ENCODE data around the gene SYNPO2.
"Not testable (repeated sequence)": the region's sequence is repeated elsewhere in the genome, so short reads cannot be mapped to it uniquely, and the experiment has no call there.

SYNPO2 gene

DNA sequence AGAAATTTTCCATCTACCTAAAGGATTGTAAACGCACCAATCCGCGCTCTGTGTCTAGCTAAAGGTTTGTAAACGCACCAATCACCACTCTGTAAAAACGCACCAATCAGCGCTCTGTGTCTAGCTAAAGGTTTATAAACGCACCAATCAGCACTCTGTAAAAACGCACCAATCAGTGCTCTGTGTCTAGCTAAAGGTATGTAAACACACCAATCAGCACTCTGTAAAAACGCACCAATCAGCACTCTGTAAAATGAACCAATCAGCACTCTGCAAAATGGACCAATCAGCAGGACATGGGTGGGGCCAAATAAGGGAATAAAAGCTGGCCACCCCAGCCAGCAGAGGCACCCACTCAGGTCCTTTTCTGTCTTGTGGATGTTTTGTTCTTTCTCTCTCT lies 10.1 kb upstream of the SYNPO2 start:
- not testable (repeated sequence) for DNase-seq (ENCODE audit: low read depth)

DNA sequence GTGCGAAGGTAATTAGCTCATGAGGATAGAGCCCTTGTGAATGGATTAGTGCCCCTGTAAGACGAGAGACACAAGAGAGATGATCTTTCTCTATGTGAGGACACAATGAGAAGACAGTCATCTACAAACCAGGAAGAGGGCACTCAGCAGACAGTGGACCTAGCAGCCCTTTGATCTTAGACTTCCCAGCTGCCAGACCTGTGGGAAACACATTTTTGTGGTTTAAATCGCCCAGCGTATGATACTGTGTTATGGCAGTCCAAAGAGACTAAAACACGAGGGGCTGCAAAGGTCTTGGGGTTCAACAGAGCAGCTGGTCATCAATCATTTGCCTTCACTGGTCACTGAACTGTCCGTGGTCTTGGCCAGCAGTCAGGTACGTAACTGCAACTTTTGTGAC lies 9.2 kb upstream of the SYNPO2 start:
- no peak for DNase-seq (ENCODE audit: low read depth)

DNA sequence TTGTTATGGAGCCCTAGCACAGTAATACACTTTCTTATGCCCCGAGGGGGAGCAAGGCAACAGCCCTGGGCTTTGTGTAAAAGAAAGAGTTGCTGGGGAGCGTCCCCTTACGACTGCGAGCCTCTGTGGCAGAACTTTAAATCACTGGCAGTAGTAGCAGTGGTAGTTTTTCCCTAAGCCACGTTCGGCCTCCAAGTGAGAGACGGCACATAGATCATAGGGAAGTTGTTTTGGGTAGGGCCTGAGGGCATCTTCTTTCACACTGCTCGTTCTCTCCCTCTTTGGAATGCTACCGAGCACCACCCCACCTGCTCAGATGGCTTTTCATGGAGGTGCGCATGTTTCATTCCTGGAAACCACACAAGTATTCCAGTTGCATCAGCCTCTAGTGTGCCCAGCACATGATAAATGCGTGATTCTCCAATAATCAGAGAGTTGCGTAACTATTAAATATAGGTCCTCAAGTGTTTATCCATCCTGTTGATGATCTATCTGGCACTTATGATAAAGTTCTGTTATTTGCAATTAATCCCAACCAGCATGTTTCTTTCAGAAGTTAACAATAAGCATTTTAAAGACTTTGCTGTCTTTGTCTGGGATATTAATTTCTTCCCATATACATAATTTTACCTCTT lies 7.0 kb upstream of the SYNPO2 start:
- no peak for DNase-seq (ENCODE audit: low read depth)

- DNase-seq (ENCODE audit: low read depth), result no peak
These were observed 4.8 kb upstream of the SYNPO2 start for GRCh38 chr4:118883861-118884260.

DNA sequence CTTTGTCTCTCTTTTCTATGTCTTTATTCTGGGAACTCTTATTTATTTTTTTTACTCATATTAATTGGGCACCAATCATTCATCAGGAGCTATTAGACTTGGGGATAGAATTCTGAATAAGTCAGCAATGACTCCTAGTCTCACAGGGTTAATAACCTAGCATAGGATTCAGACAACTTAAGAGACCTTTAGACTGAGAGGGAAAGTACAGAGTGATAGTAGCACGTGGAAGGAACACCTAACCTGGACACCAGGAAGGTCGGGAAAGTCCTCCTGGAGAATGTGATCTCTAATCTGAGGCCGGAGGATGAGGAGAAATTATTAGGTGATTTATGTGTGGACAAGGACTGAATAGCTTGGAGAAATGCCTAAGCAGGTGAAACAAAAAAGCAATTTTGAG lies 3.9 kb upstream of the SYNPO2 start:
- DNase-seq (ENCODE audit: low read depth), result no peak

- DNase-seq (ENCODE audit: low read depth), result no peak
These were observed 648 bp downstream of the SYNPO2 start for GRCh38 chr4:118889312-118889691.

- DNase-seq (ENCODE audit: low read depth), result no peak
These were observed 5.4 kb downstream of the SYNPO2 start for GRCh38 chr4:118894034-118894433.

GRCh38 chr4:118898221-118898620 lies 9.6 kb downstream of the SYNPO2 start:
- DNase-seq (ENCODE audit: low read depth), result no peak

DNA sequence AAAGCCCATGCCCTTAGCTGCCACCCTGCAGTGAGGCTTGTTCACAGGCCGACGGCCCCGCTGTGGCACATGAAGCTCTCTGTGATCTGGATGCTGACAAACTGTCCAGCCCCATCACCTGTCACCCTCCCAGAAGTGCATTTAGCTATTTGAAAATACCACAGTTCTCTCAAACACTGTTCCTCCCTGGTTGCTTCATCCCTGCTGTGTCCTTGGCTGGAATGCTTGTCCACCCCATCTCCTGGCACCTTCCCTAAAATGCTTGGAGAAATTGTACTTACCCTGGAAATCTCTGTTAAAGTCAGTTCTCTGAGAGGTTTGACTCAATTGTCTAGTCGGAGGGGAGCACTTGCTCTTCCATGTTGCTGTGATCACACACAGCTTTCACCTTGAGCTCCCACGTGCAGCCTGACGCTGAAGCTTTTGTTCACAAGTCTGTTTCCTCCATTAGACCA lies 10.1 kb downstream of the SYNPO2 start:
- no peak for DNase-seq (ENCODE audit: low read depth)

DNA sequence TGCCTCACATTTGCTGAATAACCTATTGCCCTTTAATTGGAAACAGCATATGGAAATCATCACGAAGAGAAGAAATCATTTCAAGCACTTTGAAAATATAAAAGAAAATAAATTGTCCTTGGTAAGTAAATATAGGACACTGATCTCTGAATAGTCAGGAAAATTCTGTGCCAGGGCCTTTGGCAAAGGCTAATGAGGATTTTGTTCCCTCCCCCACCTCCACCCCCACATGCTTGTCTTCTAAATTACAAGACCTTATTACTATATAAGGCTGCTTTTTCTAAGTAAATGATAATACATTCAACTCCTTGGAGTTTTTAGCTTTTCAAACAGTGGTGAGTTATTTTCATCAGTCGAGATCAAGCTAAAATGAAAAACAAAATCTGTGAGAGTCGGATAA lies 15.8 kb downstream of the SYNPO2 start:
- no peak for DNase-seq (ENCODE audit: low read depth)

DNA sequence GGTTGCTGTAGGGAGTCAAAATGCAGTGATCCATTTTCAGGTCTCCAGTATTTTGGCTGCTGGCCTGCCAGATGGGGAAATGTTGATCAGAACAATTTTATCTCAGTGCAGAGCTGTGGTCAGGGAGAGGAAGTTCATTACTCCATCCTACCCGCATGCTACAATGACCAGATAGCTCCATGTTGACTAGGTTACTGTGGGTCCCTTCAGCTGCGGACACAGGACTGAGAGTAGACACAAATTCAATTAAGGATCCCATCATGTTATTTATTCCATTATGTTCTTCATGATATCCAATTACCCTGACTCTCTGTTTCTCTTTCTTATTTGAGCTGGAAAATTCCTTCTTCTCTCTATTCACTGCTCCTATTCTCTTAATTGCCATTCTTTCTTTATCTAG lies 16.3 kb downstream of the SYNPO2 start:
- no peak for DNase-seq (ENCODE audit: low read depth)

GRCh38 chr4:118905566-118905965 lies 16.9 kb downstream of the SYNPO2 start:
- DNase-seq (ENCODE audit: low read depth), result no peak

DNA sequence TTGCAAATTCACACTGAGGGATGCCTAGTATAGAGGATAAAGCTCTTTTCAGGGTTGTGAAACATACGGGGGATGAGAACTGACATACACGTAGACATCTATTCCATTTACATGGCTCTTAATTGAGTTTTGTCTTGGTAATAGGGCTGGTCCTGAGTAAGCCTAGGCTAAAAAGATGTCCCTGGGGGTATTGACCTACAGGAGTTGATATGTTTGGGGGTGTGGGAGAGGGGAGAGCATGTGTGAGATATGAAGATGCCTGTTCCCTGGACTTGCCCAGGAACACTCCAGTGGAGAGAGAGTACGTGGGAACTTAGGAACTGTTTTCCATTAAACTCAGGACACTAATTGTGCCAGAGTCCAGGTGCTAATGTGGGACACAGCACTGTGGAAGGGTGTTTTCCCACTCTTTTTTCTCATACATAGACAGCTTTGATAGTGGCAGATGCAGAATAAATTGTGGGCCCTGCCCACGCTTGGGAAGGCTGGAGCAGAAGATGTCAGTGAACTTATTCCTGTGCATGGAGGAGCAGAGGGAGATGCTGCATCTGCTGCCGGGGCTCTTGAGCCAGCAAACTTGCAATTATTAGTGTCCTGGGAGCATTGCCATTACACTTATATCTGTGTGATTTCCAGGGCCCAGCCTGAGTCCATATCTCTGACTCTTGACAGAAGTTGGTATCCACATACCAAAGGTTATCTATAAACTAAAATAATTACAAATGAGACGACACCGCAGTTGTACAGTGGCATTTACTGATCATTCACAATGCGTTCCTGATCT lies 20.7 kb downstream of the SYNPO2 start:
- DNase-seq (ENCODE audit: low read depth), result no peak

GRCh38 chr4:118910221-118910620 lies 21.6 kb downstream of the SYNPO2 start:
- DNase-seq (ENCODE audit: low read depth), result no peak

DNA sequence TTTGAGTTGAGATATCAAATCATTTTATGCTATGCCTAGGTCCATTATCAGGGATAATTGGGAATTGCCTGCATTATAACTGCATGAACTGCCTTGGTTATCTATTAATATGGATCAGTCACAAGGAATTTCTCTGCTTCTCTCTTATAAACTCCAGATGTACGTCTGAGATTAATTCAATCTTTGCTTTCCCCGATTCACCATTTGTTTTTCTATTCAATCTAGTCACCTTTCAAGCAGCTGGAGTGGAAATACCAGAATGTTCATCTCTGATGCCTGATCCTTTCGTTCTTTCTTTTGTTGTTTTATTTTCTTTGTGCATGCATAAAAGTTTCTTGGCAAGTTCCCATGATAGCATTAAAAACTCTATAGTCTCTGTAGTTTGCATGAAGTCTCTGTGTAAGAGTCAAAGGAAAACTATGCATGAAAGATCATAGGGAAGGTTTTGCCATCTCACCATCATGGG lies 22.6 kb downstream of the SYNPO2 start:
- DNase-seq (ENCODE audit: low read depth), result no peak

DNA sequence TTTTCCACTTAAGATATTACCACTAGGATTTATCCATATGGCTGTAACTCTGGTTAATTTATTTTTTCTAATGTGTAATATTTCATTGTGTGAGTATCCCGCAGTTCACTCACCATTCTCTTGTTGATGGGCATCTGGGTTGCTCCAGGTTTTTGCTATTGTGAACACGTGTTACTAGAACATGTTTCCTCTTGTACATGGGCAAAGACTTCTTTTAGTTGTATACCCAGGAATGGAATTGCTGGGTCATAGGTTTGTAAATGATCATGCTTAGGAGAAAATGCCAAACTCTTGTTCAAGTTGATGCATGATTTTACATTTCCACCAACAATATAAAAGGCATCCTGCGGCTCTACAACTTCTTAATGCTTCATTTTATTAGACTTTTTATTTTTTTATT lies 26.8 kb downstream of the SYNPO2 start:
- no peak for DNase-seq (ENCODE audit: low read depth)

- DNase-seq (ENCODE audit: low read depth), result no peak
These were observed 28.1 kb downstream of the SYNPO2 start for GRCh38 chr4:118916691-118917289.

DNA sequence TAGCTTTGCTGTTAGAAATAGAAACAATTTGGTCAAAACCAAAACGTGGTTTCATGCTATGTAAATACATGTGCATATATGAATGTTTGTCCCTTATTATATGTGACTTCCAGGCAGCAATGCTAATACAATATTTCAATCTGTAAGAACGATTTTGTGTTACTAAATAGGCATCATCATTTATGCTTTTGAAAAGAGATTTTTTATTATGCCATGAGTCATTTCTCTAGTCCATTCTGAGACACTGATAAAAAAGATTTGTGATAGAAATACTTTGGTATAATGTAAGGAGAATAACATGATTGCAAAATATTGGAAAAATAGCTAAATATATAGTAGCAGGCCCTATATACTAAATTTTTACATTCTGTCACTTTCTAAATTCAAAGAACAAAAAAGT lies 28.9 kb downstream of the SYNPO2 start:
- no peak for DNase-seq (ENCODE audit: low read depth)

DNA sequence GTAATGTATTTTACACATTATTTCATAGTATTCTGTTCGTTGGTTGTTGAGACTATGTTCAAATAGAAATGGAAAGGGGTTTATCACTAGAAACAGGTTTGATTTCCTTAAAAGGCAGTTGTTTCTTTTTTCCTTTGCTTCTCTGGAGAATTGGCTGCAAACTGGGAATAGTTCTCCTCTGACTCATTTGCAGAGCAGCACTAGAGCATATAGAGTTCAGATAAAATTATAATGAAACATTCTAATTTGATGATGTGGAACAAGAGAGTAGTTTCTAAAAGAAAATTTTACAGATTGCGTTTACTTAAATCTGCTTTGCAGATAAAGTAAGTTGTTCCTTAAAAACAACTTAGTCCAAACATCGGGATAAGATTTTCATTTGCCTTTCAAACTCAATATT lies 29.7 kb downstream of the SYNPO2 start:
- DNase-seq (ENCODE audit: low read depth), result no peak

DNA sequence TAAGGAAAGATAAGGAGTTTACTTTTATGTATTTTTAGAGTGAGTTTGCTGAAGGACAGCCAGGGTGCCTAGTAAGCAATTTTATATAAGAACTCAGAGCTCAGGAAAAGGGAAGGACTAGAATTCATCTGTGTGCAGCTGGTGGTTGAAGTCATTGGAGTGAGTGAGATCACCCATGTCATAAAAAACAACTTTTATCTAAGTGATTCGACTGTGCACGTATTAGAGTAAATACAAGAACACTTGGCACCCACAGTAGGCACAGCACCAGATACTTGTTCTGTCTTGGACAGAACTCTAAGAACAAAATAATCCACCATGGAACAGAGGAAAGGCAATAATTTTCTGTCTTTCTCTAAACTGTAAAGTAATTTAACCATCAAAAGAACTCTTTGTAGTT lies 31.6 kb downstream of the SYNPO2 start:
- no peak for DNase-seq (ENCODE audit: low read depth)

- DNase-seq (ENCODE audit: low read depth), result no peak
These were observed 33.1 kb downstream of the SYNPO2 start for GRCh38 chr4:118921786-118922185.

GRCh38 chr4:118923891-118924290 lies 35.2 kb downstream of the SYNPO2 start:
- DNase-seq (ENCODE audit: low read depth), result no peak

GRCh38 chr4:118927974-118928373 lies 39.3 kb downstream of the SYNPO2 start:
- no peak for DNase-seq (ENCODE audit: low read depth)
